IMR-90 (cell line): Measurements from ENCODE around the gene CC2D1A.

Experiments used
- BHLHE40 ChIP-seq: fragments of 150-350 bp; IDR thresholded peaks from 2 replicates; pipeline ENCODE4 v1.6.1; 2016; ENCODE audit warnings: mild to moderate bottlenecking, low read depth, low read length
- CEBPB ChIP-seq: IDR thresholded peaks from 2 replicates; pipeline ENCODE4 v1.6.1; 2012; ENCODE audit warnings: low read depth, low read length, improper control_type of control experiment
- MAFK ChIP-seq: IDR thresholded peaks from 2 replicates; pipeline ENCODE4 v1.6.1; 2012; ENCODE audit warnings: low read depth, low read length, improper control_type of control experiment
- MXI1 ChIP-seq: IDR thresholded peaks from 2 replicates; pipeline ENCODE4 v1.6.1; 2012; ENCODE audit warnings: low read depth, mild to moderate bottlenecking, low read length, moderate library complexity, borderline replicate concordance
- POLR2A ChIP-seq: IDR thresholded peaks from 2 replicates; pipeline ENCODE4 v1.6.1; 2012; ENCODE audit warnings: mild to moderate bottlenecking, low read depth, low read length
- RAD21 ChIP-seq: IDR thresholded peaks from 2 replicates; pipeline ENCODE4 v1.6.1; 2012; ENCODE audit warnings: low read length, improper control_type of control experiment
- RCOR1 ChIP-seq: IDR thresholded peaks from 2 replicates; pipeline ENCODE4 v1.6.1; 2012; ENCODE audit warnings: mild to moderate bottlenecking, low read length, improper control_type of control experiment; ENCODE audit not compliant: insufficient replicate concordance
- RFX5 ChIP-seq: IDR thresholded peaks from 2 replicates; pipeline ENCODE4 v1.8.0; 2012; ENCODE audit warnings: low read depth, mild to moderate bottlenecking, low read length, moderate library complexity
- SMC3 ChIP-seq: fragments of 150-350 bp; IDR thresholded peaks from 2 replicates; pipeline ENCODE4 v1.6.1; 2016; ENCODE audit warnings: low read depth, mild to moderate bottlenecking, antibody characterized with exemption, low read length, moderate library complexity
- TF ChIP-seq, protein P1 (sequence below): conservative IDR thresholded peaks from 2 replicates; pipeline ENCODE4 v1.5.1; 2012; ENCODE audit warnings: mild to moderate bottlenecking, low read depth, low read length, improper control_type of control experiment

DNA sequence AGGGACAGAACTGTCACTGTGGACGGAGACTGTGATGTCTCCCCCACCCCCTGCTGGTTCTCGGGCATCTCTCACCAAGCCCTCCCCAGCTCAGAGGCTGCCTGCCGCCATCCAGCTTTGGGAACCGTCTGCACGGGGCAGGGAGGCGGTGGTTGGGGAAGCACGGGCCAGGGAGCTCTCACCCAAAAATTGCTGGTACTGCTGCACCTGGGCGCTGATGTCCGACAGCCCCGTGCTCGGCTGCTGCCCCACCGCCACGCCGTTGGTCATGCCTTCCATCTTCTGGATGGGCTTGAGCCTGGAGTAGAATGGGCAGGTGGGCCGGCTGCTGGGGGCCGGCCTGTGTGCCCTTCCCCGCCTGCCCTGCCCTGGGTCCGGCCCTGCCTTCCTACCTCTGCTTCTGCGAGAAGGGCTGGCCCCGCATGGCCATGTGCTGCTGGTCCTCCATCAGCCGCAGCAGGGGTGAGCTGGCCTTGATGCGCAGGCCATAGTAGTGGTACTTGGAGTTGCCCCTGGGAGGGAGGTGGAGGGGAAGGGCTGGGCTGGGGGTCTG is 62.5 kb downstream of the CC2D1A start:
- TF ChIP-seq, protein P1, sequence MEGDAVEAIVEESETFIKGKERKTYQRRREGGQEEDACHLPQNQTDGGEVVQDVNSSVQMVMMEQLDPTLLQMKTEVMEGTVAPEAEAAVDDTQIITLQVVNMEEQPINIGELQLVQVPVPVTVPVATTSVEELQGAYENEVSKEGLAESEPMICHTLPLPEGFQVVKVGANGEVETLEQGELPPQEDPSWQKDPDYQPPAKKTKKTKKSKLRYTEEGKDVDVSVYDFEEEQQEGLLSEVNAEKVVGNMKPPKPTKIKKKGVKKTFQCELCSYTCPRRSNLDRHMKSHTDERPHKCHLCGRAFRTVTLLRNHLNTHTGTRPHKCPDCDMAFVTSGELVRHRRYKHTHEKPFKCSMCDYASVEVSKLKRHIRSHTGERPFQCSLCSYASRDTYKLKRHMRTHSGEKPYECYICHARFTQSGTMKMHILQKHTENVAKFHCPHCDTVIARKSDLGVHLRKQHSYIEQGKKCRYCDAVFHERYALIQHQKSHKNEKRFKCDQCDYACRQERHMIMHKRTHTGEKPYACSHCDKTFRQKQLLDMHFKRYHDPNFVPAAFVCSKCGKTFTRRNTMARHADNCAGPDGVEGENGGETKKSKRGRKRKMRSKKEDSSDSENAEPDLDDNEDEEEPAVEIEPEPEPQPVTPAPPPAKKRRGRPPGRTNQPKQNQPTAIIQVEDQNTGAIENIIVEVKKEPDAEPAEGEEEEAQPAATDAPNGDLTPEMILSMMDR, result no peak
- TF ChIP-seq POLR2A (no peak), RFX5 (no peak), SMC3 (no peak), CEBPB (no peak), RAD21 (no peak), MAFK (no peak), MXI1 (no peak), BHLHE40 (no peak), RCOR1 (no peak)
